A673 (cell line): ENCODE measurements around the gene NDUFB1. TPM values are rescaled to one million over a fixed set of nuclear protein-coding genes. Genes with fewer than 3 reads are reported as not detected.

Experiments used
- BruUV-seq: library from RNA; stranded (reverse); fragments of 400-500 nt; replicated peaks from 2 replicates; lab custom pipeline; 2021; lab: Mats Ljungman, UMichigan
- CTCF ChIA-PET: fragments of 300-600 bp; sonication (Branson Sonifier 250); formaldehyde crosslinking; loops from one replicate; lab custom pipeline; 2022; ENCODE audit warnings: antibody characterized with exemption; lab: Charles Lee
- POLR2A ChIA-PET: fragments of 300-600 bp; sonication (Branson Sonifier 250); formaldehyde crosslinking; loops from one replicate; lab custom pipeline; 2022; ENCODE audit warnings: antibody characterized with exemption; ENCODE audit not compliant: low non-redundant PET; lab: Charles Lee
- DNase-seq: peaks from one replicate; pipeline ENCODE4 v3.0.0-alpha.2; 2015; ENCODE audit warnings: low spot score
- H3K27ac ChIP-seq: fragments of 200-600 bp; sonication (generic); 2 replicates; pipeline ENCODE4 v1.5.1; 2016; ENCODE audit warnings: mixed run types, low read depth, mild to moderate bottlenecking, mixed read lengths, antibody characterized with exemption, low read length; ENCODE audit not compliant: poor library complexity, severe bottlenecking
- H3K27me3 ChIP-seq: fragments of 200-600 bp; sonication (generic); replicated peaks from 2 replicates; pipeline ENCODE4 v1.6.1; 2017; ENCODE audit warnings: mixed run types, low read depth, mild to moderate bottlenecking, mixed read lengths, antibody characterized with exemption, low read length; ENCODE audit not compliant: insufficient read depth, poor library complexity
- H3K36me3 ChIP-seq: fragments of 200-600 bp; sonication (generic); 2 replicates; pipeline ENCODE4 v1.6.1; 2016; ENCODE audit warnings: mixed run types, mild to moderate bottlenecking, mixed read lengths, antibody characterized with exemption, low read length; ENCODE audit not compliant: insufficient read depth, poor library complexity, severe bottlenecking
- H3K4me1 ChIP-seq: fragments of 200-600 bp; sonication (generic); 2 replicates; pipeline ENCODE4 v1.6.1; 2017; ENCODE audit warnings: mixed run types, mild to moderate bottlenecking, mixed read lengths, antibody characterized with exemption, low read length; ENCODE audit not compliant: insufficient read depth, poor library complexity, severe bottlenecking
- H3K4me3 ChIP-seq: fragments of 200-600 bp; sonication (generic); 2 replicates; pipeline ENCODE4 v1.5.1; 2016; ENCODE audit warnings: low read depth, mixed run types, mild to moderate bottlenecking, mixed read lengths, low read length; ENCODE audit not compliant: poor library complexity, severe bottlenecking
- H3K9me3 ChIP-seq: fragments of 200-600 bp; sonication (generic); 2 replicates; pipeline ENCODE4 v1.6.1; 2016; ENCODE audit warnings: mixed run types, low read depth, mild to moderate bottlenecking, mixed read lengths, antibody characterized with exemption, low read length; ENCODE audit not compliant: poor library complexity, severe bottlenecking
- CTCF ChIP-seq: fragments of 300-800, 200-600 bp; sonication (generic); conservative IDR thresholded peaks from 2 replicates; pipeline ENCODE4 v1.5.1; 2017; ENCODE audit warnings: low read depth, mild to moderate bottlenecking, antibody characterized with exemption, low read length, moderate library complexity, mixed read lengths
- EZH2 ChIP-seq: fragments of 200-600 bp; sonication (generic); IDR thresholded peaks from 2 replicates; pipeline ENCODE4 v1.6.1; 2017; ENCODE audit warnings: borderline replicate concordance, low read depth, mild to moderate bottlenecking, mixed read lengths, antibody characterized with exemption, low read length; ENCODE audit not compliant: poor library complexity, severe bottlenecking
- intact Hi-C: fragments of 100-400 bp; cut with micrococcal nuclease; formaldehyde crosslinking; loops from one replicate; pipeline ENCODE4 v1.10.0; 2022; ENCODE audit not compliant: unreplicated experiment
- total RNA-seq: library from RNA; stranded (reverse); gene quantifications from 2 replicates; pipeline ENCODE4 v1.2.3, GENCODE V29; 2021

The NDUFB1 gene
- total RNA-seq, 1 experiment from 2014 or later, result 140 TPM

GRCh38 chr14:92160619-92161018, 39.1 kb upstream of the NDUFB1 start:
- intact Hi-C loops, result no loop called here
- TF ChIP-seq CTCF (no peak), EZH2 (no peak)
- CTCF ChIA-PET, result no interaction called here
- DNase-seq, result no peak
- H3K9me3 ChIP-seq, result no peaks in the 10 kb centered on the region
- no peak overlapping the region for H3K27ac ChIP-seq
- no peaks in the 10 kb centered on the region for H3K27me3 ChIP-seq
- H3K36me3 ChIP-seq, result peaks cover 96% of the 10 kb centered on the region
- H3K4me3 ChIP-seq, result no peak overlapping the region
- no TSS peak for BruUV-seq
- H3K4me1 ChIP-seq, result no peaks in the 10 kb centered on the region
- POLR2A ChIA-PET, result no interaction called here

GRCh38 chr14:92154283-92154942, 32.9 kb upstream of the NDUFB1 start:
- Histone ChIP-seq H3K9me3 (no peaks in the 10 kb centered on the region), H3K27me3 (no peaks in the 10 kb centered on the region), H3K36me3 (peaks cover 58% of the 10 kb centered on the region), H3K4me1 (no peaks in the 10 kb centered on the region), H3K27ac (no peak overlapping the region), H3K4me3 (no peak overlapping the region)
- ChIA-PET POLR2A (no interaction called here), CTCF (no interaction called here)
- BruUV-seq, result no TSS peak
- TF ChIP-seq EZH2, result no peak
- no peak for TF ChIP-seq CTCF
- DNase-seq, result no peak
- intact Hi-C loops, result no loop called here

GRCh38 chr14:92153581-92153980, 32.1 kb upstream of the NDUFB1 start:
- no peak for DNase-seq
- Histone ChIP-seq H3K4me1 (no peaks in the 10 kb centered on the region), H3K36me3 (peaks cover 55% of the 10 kb centered on the region), H3K27ac (no peak overlapping the region), H3K9me3 (no peaks in the 10 kb centered on the region), H3K27me3 (no peaks in the 10 kb centered on the region), H3K4me3 (no peak overlapping the region)
- intact Hi-C loops, result no loop called here
- no TSS peak for BruUV-seq
- CTCF ChIA-PET, result no interaction called here
- TF ChIP-seq EZH2 (no peak), CTCF (no peak)
- POLR2A ChIA-PET, result no interaction called here
